IPS-15b (cell line): ENCODE measurements around the gene SHLD1.

Experiments
- H3K27me3 ChIP-seq: one replicate; pipeline ENCODE4 v1.6.1; 2013; ENCODE audit warnings: low read length; ENCODE audit not compliant: control insufficient read depth, insufficient read depth
- H3K36me3 ChIP-seq: one replicate; pipeline ENCODE4 v1.6.1; 2013; ENCODE audit warnings: low read length; ENCODE audit not compliant: control insufficient read depth, insufficient read depth
- H3K4me1 ChIP-seq: one replicate; pipeline ENCODE4 v1.6.1; 2013; ENCODE audit warnings: mild to moderate bottlenecking, low read length; ENCODE audit not compliant: control insufficient read depth, insufficient read depth
- H3K4me3 ChIP-seq: one replicate; pipeline ENCODE4 v1.5.1; 2013; ENCODE audit warnings: low read depth, low read length
- H3K9ac ChIP-seq: one replicate; pipeline ENCODE4 v1.6.1; 2013; ENCODE audit warnings: low read depth, mild to moderate bottlenecking, low read length
- H3K9me3 ChIP-seq: one replicate; pipeline ENCODE4 v1.6.1; 2013; ENCODE audit warnings: mild to moderate bottlenecking, low read length; ENCODE audit not compliant: control insufficient read depth, insufficient read depth

The SHLD1 gene

DNA sequence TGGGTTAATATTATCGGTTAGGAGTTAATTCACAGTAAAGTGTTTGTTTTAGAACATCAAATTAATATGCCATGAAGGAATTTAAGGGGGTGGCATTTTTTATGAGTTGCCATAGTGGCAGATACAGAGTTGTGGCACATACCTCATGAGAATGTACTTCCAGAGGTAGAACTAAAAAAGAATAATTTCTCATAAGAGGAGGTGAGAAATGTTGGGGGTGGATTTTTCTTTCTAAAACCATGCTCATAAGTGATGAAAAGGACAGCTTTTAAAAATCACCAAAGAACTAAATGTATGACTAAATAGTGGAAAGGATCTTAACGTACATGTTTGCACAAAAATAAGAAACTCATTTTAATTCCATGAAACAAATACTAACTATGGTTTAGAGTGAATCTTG, 58.7 kb downstream of the SHLD1 start:
- H3K27me3 ChIP-seq: no peaks in the 10 kb centered on the region
- peaks cover 4% of the 10 kb centered on the region for H3K4me1 ChIP-seq
- H3K4me3 ChIP-seq: no peak overlapping the region
- no peak overlapping the region for H3K9ac ChIP-seq
- H3K9me3 ChIP-seq: no peaks in the 10 kb centered on the region
- H3K36me3 ChIP-seq: no peaks in the 10 kb centered on the region

DNA sequence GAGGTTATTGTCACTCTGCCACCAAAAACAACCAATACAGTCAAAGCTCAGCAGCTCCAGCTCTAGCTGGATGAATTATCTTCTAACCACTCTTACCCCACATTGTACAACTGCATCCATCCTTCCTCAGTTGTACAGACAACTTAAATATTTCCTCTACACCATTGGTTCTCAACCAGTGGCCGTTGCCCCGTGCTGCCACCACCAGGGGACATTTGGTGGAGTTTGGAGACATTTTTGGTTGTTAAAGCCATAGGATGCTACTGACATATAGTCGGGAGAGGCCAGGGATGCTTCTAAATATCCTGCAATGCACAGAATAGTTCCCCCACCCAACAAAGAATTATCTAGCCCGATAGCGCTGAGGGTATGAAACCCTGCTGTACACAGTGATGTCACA, 59.3 kb downstream of the SHLD1 start:
- H3K9me3 ChIP-seq: no peaks in the 10 kb centered on the region
- H3K27me3 ChIP-seq: no peaks in the 10 kb centered on the region
- no peak overlapping the region for H3K9ac ChIP-seq
- H3K36me3 ChIP-seq: no peaks in the 10 kb centered on the region
- H3K4me1 ChIP-seq: peaks cover 4% of the 10 kb centered on the region
- H3K4me3 ChIP-seq: no peak overlapping the region

DNA sequence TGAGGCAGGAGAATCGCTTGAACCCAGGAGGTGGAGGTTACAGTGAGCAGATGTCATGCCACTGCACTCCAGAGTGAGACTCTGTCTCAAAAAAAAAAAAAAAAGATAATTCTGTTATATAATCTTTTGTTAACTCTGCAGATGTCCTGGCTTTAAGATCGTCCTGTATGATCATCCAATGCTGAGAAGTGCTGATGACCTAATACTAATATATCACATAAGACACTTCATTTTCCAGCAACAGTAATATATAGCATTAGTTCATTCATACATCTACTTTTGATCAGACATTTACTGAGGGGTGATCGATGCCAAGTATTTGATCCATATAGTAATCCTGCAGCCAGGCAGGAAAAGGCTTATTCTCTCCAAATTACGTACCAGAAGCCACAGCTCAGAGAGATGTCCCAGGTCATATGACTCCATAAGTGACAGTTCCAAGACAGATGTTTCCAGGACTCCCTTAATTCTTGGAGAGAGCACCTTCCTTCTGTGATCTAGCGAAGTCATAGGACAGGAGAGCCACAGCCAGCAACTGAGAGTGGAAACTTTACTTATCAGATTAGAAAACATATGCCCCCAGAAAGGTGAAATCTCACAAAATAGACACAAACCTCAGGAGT, 60.7 kb downstream of the SHLD1 start:
- H3K4me3 ChIP-seq: no peak overlapping the region
- no peak overlapping the region for H3K9ac ChIP-seq
- H3K36me3 ChIP-seq: no peaks in the 10 kb centered on the region
- no peaks in the 10 kb centered on the region for H3K4me1 ChIP-seq
- no peaks in the 10 kb centered on the region for H3K9me3 ChIP-seq
- no peaks in the 10 kb centered on the region for H3K27me3 ChIP-seq

DNA sequence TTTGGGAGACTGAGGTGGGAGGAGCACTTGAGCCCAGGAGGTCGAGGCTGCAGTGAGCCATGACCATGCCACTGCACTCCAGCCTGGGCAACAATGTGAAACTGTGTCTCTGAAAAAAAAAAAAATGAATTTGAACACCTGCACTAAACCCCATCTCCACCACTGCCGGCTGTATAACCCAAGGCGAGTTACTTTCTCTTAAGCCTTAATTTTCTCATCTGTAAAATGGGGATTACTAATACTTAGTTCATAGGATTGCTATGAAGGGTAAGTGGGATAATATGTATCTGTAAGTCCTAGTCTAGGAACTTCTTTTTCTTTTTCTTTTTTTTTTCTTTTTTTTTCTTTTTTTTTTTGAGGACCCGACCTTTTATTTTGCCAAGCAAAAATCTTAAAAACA, 61.5 kb downstream of the SHLD1 start:
- Histone ChIP-seq H3K27me3 (no peaks in the 10 kb centered on the region), H3K9ac (no peak overlapping the region), H3K4me1 (no peaks in the 10 kb centered on the region), H3K36me3 (no peaks in the 10 kb centered on the region), H3K9me3 (no peaks in the 10 kb centered on the region), H3K4me3 (no peak overlapping the region)

- H3K9ac ChIP-seq: no peak overlapping the region
- H3K4me3 ChIP-seq: no peak overlapping the region
- H3K27me3 ChIP-seq: no peaks in the 10 kb centered on the region
- no peaks in the 10 kb centered on the region for H3K36me3 ChIP-seq
- no peaks in the 10 kb centered on the region for H3K9me3 ChIP-seq
- H3K4me1 ChIP-seq: peaks cover 8% of the 10 kb centered on the region
Measured at GRCh38 chr20:5818346-5818681, 68.1 kb downstream of the SHLD1 start.

GRCh38 chr20:5820738-5821137, 70.5 kb downstream of the SHLD1 start:
- H3K9ac ChIP-seq: no peak overlapping the region
- peaks cover 19% of the 10 kb centered on the region for H3K4me1 ChIP-seq
- H3K27me3 ChIP-seq: no peaks in the 10 kb centered on the region
- no peaks in the 10 kb centered on the region for H3K36me3 ChIP-seq
- H3K4me3 ChIP-seq: no peak overlapping the region
- H3K9me3 ChIP-seq: no peaks in the 10 kb centered on the region

DNA sequence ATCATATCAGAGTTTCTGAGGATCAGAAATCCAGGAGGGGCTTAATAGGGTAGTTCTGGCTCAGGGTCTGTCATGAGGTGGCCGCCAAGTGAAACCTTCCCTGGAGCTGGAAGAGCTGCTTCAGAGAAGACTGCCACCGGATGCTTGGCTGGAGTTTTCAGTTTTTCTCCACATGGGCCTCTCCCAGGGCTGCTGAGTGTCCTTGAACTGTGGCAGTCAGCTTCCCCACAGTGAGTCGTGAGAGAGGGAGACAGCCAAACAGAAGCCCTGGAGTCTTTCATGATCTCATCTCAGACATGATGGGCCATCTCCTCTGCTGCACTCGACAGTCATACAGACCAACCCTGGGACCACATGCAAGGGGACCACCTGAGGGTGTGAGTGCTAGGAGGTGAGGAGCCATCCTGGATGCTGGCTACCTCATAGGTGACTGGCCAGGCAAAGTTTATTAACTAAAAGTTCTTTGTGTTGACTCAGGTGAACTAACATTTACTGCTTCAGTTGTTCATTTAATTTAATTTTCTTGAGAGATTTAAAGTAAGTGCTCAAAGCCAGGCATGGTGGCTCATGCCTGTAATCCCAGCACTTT, 71.5 kb downstream of the SHLD1 start:
- H3K4me1 ChIP-seq: peaks cover 19% of the 10 kb centered on the region
- no peak overlapping the region for H3K4me3 ChIP-seq
- no peaks in the 10 kb centered on the region for H3K36me3 ChIP-seq
- H3K27me3 ChIP-seq: no peaks in the 10 kb centered on the region
- H3K9me3 ChIP-seq: no peaks in the 10 kb centered on the region
- no peak overlapping the region for H3K9ac ChIP-seq

DNA sequence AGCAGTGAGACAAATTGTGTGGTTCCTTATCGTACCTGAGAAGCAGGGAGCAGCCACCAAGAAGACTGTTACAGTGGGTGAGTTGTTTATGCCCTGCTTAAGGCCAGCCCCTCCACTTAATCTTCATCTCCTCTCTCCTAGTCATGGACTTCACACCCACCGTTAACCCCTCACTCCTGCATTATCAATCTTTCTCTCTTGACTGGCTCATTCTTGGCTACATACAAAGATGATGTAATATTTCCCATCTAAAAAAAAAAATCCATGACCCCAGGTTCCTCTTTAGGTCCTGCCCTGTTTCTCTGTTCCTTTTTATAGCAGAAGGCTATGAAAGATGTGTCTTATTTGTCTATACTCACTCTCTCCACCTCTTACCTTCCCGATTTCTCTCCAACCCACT, 72.4 kb downstream of the SHLD1 start:
- H3K36me3 ChIP-seq: no peaks in the 10 kb centered on the region
- no peak overlapping the region for H3K9ac ChIP-seq
- H3K9me3 ChIP-seq: no peaks in the 10 kb centered on the region
- no peaks in the 10 kb centered on the region for H3K27me3 ChIP-seq
- H3K4me1 ChIP-seq: peaks cover 17% of the 10 kb centered on the region
- H3K4me3 ChIP-seq: no peak overlapping the region

DNA sequence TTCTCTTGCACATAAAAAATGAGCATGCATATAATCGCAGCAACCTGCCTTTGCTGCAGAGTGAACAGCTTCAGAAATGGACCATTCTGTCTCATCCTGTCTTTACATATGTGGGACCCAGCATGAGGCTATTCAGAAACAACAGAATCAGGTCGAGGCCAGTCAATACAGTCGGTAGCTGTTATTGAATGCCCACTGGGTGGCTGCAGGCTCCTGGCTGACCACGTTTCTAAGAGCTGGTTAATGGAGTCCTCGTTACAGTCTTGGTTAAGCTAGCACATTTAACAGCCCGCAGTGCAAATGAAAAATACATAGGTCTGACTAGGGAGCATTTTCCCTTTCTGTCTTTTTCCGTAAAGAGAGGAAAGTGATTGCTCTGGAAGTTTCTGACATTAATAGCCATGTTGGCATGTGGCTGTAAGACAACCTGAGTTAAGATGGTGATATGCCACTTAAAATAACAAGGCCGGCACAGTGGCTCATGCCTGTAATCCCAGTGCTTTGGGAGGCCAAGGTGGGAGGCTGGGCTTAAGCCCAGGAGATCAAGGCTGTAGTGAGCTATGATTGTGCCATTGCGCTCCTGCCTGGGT, 75.0 kb downstream of the SHLD1 start:
- H3K9me3 ChIP-seq: no peaks in the 10 kb centered on the region
- no peaks in the 10 kb centered on the region for H3K27me3 ChIP-seq
- no peak overlapping the region for H3K4me3 ChIP-seq
- peaks cover 16% of the 10 kb centered on the region for H3K4me1 ChIP-seq
- H3K36me3 ChIP-seq: no peaks in the 10 kb centered on the region
- H3K9ac ChIP-seq: no peak overlapping the region

- Histone ChIP-seq H3K4me1 (peaks cover 14% of the 10 kb centered on the region), H3K27me3 (no peaks in the 10 kb centered on the region), H3K36me3 (no peaks in the 10 kb centered on the region), H3K9ac (no peak overlapping the region), H3K4me3 (no peak overlapping the region), H3K9me3 (no peaks in the 10 kb centered on the region)
Measured at GRCh38 chr20:5827098-5827853, 77.1 kb downstream of the SHLD1 start.

GRCh38 chr20:5827861-5828260, 77.7 kb downstream of the SHLD1 start:
- Histone ChIP-seq H3K36me3 (no peaks in the 10 kb centered on the region), H3K27me3 (no peaks in the 10 kb centered on the region), H3K4me3 (no peak overlapping the region), H3K9me3 (no peaks in the 10 kb centered on the region), H3K9ac (no peak overlapping the region), H3K4me1 (peaks cover 11% of the 10 kb centered on the region)
